Thyroid gland (tissue), 4 donors: ENCODE results near the gene KRT81.

Experiments
- CTCF ChIP-seq, 6 experiments: fragments of 200-600 bp in 3 of 6; fragments of 450-650 bp in 3 of 6; sonication (generic) in 3 of 6; IDR thresholded peaks; one replicate each; pipeline ENCODE4 v1.5.1; 2016 to 2019; ENCODE audit warnings: antibody characterized with exemption in 6 of 6, mild to moderate bottlenecking in 2 of 6, inconsistent platforms in 1 of 6, moderate library complexity in 1 of 6
- POLR2A ChIP-seq, 2 donors: fragments of 450-650 bp; IDR thresholded peaks; one replicate each; pipeline ENCODE4 v1.6.1; 2017; ENCODE audit warnings: antibody characterized with exemption in 2 of 2, mild to moderate bottlenecking in 2 of 2, moderate library complexity in 1 of 2

GRCh38 chr12:52275686-52276085, 15.6 kb downstream of the KRT81 start:
- no peak for TF ChIP-seq CTCF (IDR thresholded peaks at IDR 0.05)
- no peak for TF ChIP-seq POLR2A (IDR thresholded peaks at IDR 0.05)
